Measurements from ENCODE around the gene ENTREP3.
A peak's percentile ranks its signal among the peaks of the same experiment; 100 is the strongest.
"Not testable (repeated sequence)": the region's sequence is repeated elsewhere in the genome, so short reads cannot be mapped to it uniquely, and the experiment has no call there.

Gene ENTREP3

DNA sequence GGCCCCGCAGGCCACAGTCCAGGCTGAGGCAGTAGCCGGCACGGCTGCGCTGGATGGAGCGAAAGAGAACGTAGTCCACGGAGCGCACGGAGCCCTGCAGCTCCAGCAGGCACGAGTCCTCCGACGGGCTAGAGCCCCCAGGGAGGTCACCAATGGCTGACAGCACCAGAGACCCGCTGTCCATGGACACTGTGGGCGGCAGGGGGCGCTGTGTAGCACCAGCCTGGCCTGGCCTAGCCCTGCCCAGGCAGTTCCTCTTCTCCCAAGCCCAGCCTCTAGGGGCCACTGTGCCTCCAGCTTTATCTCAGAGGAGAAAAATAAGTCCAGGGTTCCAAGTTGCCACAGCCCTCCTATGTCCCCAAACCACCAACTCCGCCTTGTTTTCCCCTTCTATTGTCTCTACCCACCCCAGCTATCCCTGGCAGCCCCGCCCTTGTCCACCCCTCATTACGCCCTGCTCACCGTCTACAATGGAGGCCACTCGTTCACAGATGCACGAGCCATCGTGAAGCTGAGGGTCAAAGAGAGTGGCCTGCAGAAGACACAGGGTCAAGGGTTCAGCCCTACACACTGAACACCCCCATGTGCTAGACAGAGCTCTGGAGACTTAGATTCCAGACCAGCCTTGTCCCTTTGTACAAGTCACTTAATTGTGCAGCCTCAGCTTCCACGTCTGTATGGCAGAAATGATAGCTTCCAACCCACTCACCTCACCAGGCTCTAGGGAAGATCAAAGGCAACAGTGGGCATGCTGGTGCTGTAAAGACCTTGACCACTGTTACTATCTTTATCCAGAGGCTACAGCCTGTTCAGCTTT is 4.4 kb downstream of the ENTREP3 start:
- peak; percentile 52 for DNase-seq (ENCODE audit: low read depth)

GRCh38 chr1:155250246-155250632 is 5.0 kb downstream of the ENTREP3 start:
- DNase-seq (ENCODE audit: low read depth) = no peak

- no peak for DNase-seq (ENCODE audit: low read depth)
Measured at GRCh38 chr1:155247667-155248553, 7.4 kb downstream of the ENTREP3 start.

DNA sequence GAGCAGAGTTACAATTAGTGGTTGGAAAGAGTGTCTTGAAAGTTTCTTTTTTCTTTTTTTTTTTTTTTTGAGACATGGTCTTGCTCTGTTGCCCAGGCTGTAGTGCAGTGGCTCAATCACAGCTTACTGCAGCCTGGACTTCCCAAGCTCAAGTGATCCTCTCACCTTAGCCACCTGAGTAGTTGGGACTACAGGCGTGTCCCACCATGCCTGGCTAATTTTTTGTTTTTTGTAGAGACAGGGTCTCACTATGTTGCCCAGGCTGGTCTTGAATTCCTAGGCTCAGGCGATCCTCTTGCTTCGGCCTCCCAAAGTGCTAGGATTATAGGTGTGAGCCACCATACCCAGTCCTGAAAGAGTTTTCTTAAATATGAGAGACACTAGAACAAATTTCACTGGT is 8.5 kb downstream of the ENTREP3 start:
- not testable (repeated sequence) for DNase-seq (ENCODE audit: low read depth)

- no peak for DNase-seq (ENCODE audit: low read depth)
Measured at GRCh38 chr1:155245163-155245524, 10.1 kb downstream of the ENTREP3 start.

DNA sequence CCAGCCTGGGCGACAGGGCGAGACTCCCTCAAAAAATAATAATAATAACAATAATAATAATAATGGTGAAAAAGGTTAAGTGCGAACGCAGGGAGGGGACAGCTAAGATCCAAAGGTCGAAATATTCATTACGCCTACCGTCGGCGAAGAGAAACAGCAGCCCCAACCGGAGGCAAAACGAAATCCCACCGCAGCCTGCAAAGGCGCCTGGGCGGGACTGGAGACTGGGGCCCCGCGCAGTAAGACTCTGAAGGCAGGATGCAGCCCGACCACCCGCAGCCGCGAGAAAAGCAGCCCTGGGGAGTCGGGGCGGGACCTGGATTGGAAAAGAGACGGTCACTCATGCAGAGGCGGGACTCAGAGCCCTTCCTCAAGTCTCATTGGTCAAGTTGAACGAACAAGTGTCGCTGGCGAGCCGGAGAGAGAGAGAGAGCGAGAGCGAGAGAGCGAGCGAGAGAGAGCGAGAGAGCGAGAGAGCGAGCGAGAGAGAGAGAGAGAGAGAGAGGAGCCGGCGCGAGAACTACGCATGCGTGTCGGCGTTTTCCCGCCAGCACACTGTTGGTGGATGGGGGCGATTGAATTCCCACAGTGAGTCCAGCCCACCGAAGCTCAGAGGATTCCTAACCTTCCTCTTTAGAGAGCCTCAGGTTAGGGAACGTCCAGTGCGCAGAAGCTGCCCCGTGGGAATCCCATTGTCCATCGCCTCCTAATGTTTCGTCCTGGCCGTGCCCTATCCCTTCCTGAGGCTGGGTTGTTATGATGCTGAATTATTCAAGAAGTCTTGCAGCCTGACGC is 10.7 kb downstream of the ENTREP3 start:
- DNase-seq (ENCODE audit: low read depth) = peak; percentile 97

- no peak for DNase-seq (ENCODE audit: low read depth)
Measured at GRCh38 chr1:155242805-155243358, 12.4 kb downstream of the ENTREP3 start.

DNA sequence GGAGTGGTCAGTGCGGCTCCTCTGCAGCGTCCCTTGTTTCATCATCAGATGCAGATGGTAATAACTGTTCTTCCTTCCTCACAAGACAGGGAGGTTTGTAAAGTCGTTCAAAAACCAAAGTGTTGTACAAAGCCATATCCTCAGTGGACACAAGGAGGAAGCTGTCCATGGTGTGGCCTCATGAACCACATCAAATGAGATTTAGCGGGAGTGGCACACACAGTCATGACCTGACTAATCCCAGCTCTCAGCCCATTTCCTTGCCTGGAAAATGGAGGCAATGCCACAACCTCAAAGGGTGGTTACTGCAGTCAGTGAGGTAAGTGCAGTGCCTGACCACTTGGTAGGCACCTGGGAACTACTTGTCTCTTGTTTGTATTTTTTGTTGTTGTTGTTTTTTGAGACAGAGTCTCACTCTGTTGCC is 13.4 kb downstream of the ENTREP3 start:
- DNase-seq (ENCODE audit: low read depth) = no peak

- DNase-seq (ENCODE audit: low read depth) = peak; percentile 75
Measured at GRCh38 chr1:155241069-155241679, 14.1 kb downstream of the ENTREP3 start.

GRCh38 chr1:155236451-155236850 is 18.8 kb downstream of the ENTREP3 start:
- no peak for DNase-seq (ENCODE audit: low read depth)

DNA sequence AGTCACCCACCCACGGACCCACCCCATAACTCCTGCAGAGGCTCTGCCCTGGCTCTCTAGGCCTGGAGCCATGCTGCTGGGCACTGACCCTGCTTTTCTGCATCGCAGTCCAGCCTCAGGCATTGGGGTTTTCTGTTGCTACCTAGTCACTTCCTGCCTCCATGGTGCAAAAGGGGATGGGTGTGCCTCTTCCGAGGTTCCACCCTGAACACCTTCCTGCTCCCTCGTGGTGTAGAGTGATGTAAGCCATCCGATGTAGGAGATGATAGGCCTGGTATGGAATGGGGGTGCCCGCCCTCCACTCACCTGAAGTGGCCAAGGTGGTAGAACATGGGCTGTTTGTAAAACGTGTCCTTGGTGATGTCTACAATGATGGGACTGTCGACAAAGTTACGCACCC is 19.9 kb downstream of the ENTREP3 start:
- DNase-seq (ENCODE audit: low read depth) = not testable (repeated sequence)

GRCh38 chr1:155233502-155233901 is 21.8 kb downstream of the ENTREP3 start:
- not testable (repeated sequence) for DNase-seq (ENCODE audit: low read depth)

- not testable (repeated sequence) for DNase-seq (ENCODE audit: low read depth)
Measured at GRCh38 chr1:155232001-155232978, 23.0 kb downstream of the ENTREP3 start.

GRCh38 chr1:155231302-155231701 is 24.0 kb downstream of the ENTREP3 start:
- DNase-seq (ENCODE audit: low read depth) = not testable (repeated sequence)

GRCh38 chr1:155228096-155228427 is 27.2 kb downstream of the ENTREP3 start:
- no peak for DNase-seq (ENCODE audit: low read depth)

DNA sequence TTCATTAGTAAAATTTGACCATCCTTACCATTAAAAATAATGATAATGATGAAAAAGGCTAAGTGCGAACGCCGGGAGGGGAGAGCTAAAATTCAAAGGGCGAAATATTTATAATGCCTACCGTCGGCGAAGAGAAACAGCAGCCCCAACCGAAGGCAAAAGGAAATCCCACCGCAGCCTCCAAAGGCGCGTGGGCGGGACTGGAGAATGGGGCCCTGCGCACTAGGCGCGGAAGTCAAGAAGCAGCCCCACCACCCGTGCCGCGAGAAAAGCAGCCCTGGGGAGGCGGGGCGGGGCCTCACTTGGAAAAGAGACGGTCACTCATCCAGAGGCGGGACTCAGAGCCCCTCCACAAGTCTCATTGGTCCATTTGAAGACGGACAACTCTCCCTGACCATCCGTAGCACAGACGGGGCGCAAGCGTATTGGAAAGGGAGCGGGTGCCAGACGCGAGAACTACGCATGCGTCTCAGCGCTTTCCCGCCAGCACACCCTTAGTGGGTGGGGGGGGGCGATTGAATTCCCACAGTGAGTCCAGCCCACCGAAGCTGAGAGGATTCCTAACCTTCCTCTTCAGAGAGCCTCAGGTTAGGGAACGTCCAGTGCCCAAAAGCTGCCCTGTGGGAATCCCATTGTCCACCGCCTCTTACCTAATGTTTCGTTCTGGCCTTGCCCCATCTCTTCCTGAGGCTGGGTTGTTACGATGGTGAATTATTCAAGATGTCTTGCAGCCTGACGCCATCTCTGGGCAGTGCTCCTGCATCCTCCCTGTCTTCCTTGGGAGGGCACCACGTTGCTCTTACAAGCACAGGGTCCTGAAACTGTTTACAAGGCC is 27.8 kb downstream of the ENTREP3 start:
- DNase-seq (ENCODE audit: low read depth) = peak; percentile 98

GRCh38 chr1:155226910-155227260 is 28.4 kb downstream of the ENTREP3 start:
- DNase-seq (ENCODE audit: low read depth) = no peak

- peak; percentile 41 for DNase-seq (ENCODE audit: low read depth)
Measured at GRCh38 chr1:155226188-155226909, 28.9 kb downstream of the ENTREP3 start.

DNA sequence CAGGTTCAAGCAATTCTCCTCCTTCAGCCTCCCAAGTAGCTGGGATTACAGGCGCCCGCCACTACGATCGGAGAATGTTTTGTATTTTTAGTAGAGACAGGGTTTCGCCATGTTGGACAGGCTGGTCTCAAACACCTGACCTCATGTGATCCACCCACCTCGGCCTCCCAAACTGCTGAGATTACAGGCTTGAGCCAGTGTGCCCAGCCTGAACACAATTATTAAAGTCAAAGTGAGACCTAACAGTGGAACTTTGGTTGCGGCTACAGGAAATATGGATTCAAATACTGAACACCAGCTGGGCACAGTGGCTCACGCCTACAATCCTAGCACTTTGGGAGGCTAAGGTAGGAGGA is 29.9 kb downstream of the ENTREP3 start:
- DNase-seq (ENCODE audit: low read depth) = not testable (repeated sequence)
